ENCODE data around the gene MRPL36. TPM values are rescaled to one million over a fixed set of nuclear protein-coding genes. Genes with fewer than 3 reads are reported as not detected.

MRPL36 gene
- total RNA-seq, 1 experiment from 2014 or later, result 102 TPM

DNA sequence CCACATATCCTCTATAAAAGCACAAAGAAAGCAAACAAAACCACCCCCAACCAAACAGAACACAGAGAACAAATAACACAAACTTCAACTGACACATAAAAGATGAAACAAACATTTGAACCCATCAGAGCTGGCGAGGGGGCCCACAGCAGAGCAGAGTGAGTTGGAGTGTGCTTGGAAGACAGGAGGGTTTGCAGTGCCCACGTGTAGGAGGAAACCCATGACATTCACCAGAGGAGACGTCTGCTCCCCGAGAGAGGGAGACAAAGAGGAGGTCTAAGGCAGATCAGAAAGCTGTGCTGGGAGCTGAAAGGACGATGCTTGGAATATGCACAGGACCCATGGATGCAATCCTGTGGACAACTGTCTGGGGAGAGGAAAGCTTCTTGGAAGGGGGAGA is 27.0 kb downstream of the MRPL36 start:
- TF ChIP-seq EZH2 (IDR thresholded peaks at IDR 0.05; ENCODE audit: borderline replicate concordance, low read depth, low read length, poor library complexity, severe bottlenecking), result no peak
- TF ChIP-seq, protein P1, sequence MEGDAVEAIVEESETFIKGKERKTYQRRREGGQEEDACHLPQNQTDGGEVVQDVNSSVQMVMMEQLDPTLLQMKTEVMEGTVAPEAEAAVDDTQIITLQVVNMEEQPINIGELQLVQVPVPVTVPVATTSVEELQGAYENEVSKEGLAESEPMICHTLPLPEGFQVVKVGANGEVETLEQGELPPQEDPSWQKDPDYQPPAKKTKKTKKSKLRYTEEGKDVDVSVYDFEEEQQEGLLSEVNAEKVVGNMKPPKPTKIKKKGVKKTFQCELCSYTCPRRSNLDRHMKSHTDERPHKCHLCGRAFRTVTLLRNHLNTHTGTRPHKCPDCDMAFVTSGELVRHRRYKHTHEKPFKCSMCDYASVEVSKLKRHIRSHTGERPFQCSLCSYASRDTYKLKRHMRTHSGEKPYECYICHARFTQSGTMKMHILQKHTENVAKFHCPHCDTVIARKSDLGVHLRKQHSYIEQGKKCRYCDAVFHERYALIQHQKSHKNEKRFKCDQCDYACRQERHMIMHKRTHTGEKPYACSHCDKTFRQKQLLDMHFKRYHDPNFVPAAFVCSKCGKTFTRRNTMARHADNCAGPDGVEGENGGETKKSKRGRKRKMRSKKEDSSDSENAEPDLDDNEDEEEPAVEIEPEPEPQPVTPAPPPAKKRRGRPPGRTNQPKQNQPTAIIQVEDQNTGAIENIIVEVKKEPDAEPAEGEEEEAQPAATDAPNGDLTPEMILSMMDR (conservative IDR thresholded peaks at IDR 0.05; ENCODE audit: low read depth, low read length), result 0 out of 2 replicates have a peak, but pooled peaks have one; percentile 30
- Histone ChIP-seq H3K4me1 (ENCODE audit: insufficient read depth, low read length, poor library complexity, severe bottlenecking) (no peaks in the 10 kb centered on the region), H3K9me3 (ENCODE audit: low read depth, low read length, poor library complexity, severe bottlenecking) (no peaks in the 10 kb centered on the region), H3K36me3 (ENCODE audit: insufficient read depth, low read length, poor library complexity, severe bottlenecking) (no peaks in the 10 kb centered on the region), H3K27me3 (replicated peaks; ENCODE audit: insufficient read depth, low read depth, low read length, poor library complexity) (peaks cover 52% of the 10 kb centered on the region), H3K4me3 (ENCODE audit: low read depth, low read length, poor library complexity, severe bottlenecking) (no peak overlapping the region), H3K27ac (ENCODE audit: low read depth, low read length, poor library complexity, severe bottlenecking) (no peak overlapping the region)
- DNase-seq (ENCODE audit: low spot score), result peak; percentile 43
- no TSS peak for BruUV-seq (replicated peaks)
- intact Hi-C loops (cut with micrococcal nuclease; ENCODE audit: unreplicated experiment), result no loop called here
- ChIA-PET CTCF (no interaction called here), POLR2A (ENCODE audit: low non-redundant PET) (no interaction called here)

DNA sequence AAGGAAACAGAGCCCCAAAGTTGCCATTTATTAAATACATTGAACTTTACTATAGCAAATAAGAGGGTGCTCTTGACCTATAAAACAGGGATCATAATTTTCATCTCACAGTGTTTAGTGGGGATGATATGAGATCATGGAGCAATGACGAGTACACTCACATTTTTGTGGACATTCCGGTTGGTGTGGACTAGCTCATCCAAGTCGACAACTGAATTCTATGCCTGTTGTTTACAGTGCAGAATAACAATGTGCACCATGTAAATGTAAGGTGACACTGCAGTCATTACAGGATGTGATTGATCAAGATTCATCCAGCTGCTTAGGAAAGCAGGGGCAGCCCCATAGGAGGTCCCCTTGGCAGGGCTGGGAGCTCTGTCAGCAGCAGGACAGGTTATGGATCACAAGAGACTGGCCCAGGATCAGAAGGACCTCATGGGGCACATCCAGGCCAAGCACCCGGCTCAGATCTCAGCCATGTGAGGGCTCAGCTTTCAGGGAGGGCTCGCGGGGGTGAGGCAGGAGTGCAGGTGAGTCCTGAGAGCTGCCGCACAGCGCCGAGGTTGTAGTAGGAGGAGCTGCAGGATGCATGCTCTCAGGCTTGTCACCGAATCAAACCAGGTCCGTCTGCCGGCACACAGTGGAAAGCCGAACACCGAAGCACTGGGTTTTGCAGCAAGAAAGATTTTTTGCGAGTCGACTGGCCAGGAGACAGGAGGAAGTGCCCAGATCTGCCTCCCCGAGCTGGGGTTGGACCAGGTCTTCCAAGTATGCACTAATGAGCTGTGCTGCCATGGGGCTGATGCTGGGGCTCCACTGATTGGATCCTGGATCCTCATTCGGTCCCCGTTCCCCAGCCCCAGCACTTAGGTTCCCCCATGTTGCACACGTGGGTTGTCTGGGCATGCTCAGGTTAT is 28.2 kb downstream of the MRPL36 start:
- DNase-seq (ENCODE audit: low spot score), result no peak
- CTCF ChIA-PET, result no interaction called here
- Histone ChIP-seq H3K27ac (ENCODE audit: low read depth, low read length, poor library complexity, severe bottlenecking) (no peak overlapping the region), H3K27me3 (replicated peaks; ENCODE audit: insufficient read depth, low read depth, low read length, poor library complexity) (peaks cover 61% of the 10 kb centered on the region), H3K9me3 (ENCODE audit: low read depth, low read length, poor library complexity, severe bottlenecking) (no peaks in the 10 kb centered on the region), H3K4me3 (ENCODE audit: low read depth, low read length, poor library complexity, severe bottlenecking) (no peak overlapping the region), H3K4me1 (ENCODE audit: insufficient read depth, low read length, poor library complexity, severe bottlenecking) (no peaks in the 10 kb centered on the region), H3K36me3 (ENCODE audit: insufficient read depth, low read length, poor library complexity, severe bottlenecking) (no peaks in the 10 kb centered on the region)
- POLR2A ChIA-PET (ENCODE audit: low non-redundant PET), result no interaction called here
- TF ChIP-seq, protein P1 (conservative IDR thresholded peaks at IDR 0.05; ENCODE audit: low read depth, low read length), result no peak
- no peak for TF ChIP-seq EZH2 (IDR thresholded peaks at IDR 0.05; ENCODE audit: borderline replicate concordance, low read depth, low read length, poor library complexity, severe bottlenecking)
- BruUV-seq (replicated peaks), result no TSS peak
- intact Hi-C loops (cut with micrococcal nuclease; ENCODE audit: unreplicated experiment), result no loop called here

GRCh38 chr5:1770443-1770802 is 29.2 kb downstream of the MRPL36 start:
- Histone ChIP-seq H3K27ac (ENCODE audit: low read depth, low read length, poor library complexity, severe bottlenecking) (no peak overlapping the region), H3K27me3 (replicated peaks; ENCODE audit: insufficient read depth, low read depth, low read length, poor library complexity) (peaks cover 66% of the 10 kb centered on the region), H3K9me3 (ENCODE audit: low read depth, low read length, poor library complexity, severe bottlenecking) (no peaks in the 10 kb centered on the region), H3K36me3 (ENCODE audit: insufficient read depth, low read length, poor library complexity, severe bottlenecking) (no peaks in the 10 kb centered on the region), H3K4me3 (ENCODE audit: low read depth, low read length, poor library complexity, severe bottlenecking) (no peak overlapping the region), H3K4me1 (ENCODE audit: insufficient read depth, low read length, poor library complexity, severe bottlenecking) (no peaks in the 10 kb centered on the region)
- intact Hi-C loops (cut with micrococcal nuclease; ENCODE audit: unreplicated experiment), result no loop called here
- DNase-seq (ENCODE audit: low spot score), result no peak
- no TSS peak for BruUV-seq (replicated peaks)
- POLR2A ChIA-PET (ENCODE audit: low non-redundant PET), result no interaction called here
- TF ChIP-seq, protein P1 (conservative IDR thresholded peaks at IDR 0.05; ENCODE audit: low read depth, low read length), result no peak
- CTCF ChIA-PET, result no interaction called here

Measured in A673 (cell line).